Fibroblast of gingiva (primary cell): ENCODE results near the gene LENEP.

Experiments
- DNase-seq: peaks from one replicate; pipeline ENCODE4 v3.0.0-alpha.2; 2011; ENCODE audit warnings: low read depth

The LENEP gene

GRCh38 chr1:155011437-155012025 is 18.1 kb downstream of the LENEP start:
- no peak for DNase-seq

GRCh38 chr1:155012026-155012546 is 18.7 kb downstream of the LENEP start:
- DNase-seq: peak; percentile 86

GRCh38 chr1:155012776-155013602 is 19.6 kb downstream of the LENEP start:
- no peak for DNase-seq

- DNase-seq: no peak
These were observed 20.2 kb downstream of the LENEP start for GRCh38 chr1:155013632-155014031.

GRCh38 chr1:155014709-155015508 is 21.5 kb downstream of the LENEP start:
- no peak for DNase-seq

GRCh38 chr1:155015527-155016230 is 22.3 kb downstream of the LENEP start:
- no peak for DNase-seq

- no peak for DNase-seq
These were observed 22.9 kb downstream of the LENEP start for GRCh38 chr1:155016231-155016831.

GRCh38 chr1:155017041-155017945 is 23.9 kb downstream of the LENEP start:
- peak; percentile 85 for DNase-seq

GRCh38 chr1:155017946-155018316 is 24.5 kb downstream of the LENEP start:
- DNase-seq: no peak

- no peak for DNase-seq
These were observed 25.4 kb downstream of the LENEP start for GRCh38 chr1:155018617-155019348.

GRCh38 chr1:155019377-155020245 is 26.2 kb downstream of the LENEP start:
- no peak for DNase-seq

GRCh38 chr1:155022136-155022926 is 28.9 kb downstream of the LENEP start:
- DNase-seq: no peak

GRCh38 chr1:155022927-155023236 is 29.5 kb downstream of the LENEP start:
- no peak for DNase-seq

- DNase-seq: no peak
These were observed 30.2 kb downstream of the LENEP start for GRCh38 chr1:155023627-155024026.

GRCh38 chr1:155024315-155024714 is 30.9 kb downstream of the LENEP start:
- DNase-seq: no peak

- no peak for DNase-seq
These were observed 32.8 kb downstream of the LENEP start for GRCh38 chr1:155026154-155026553.

GRCh38 chr1:155026588-155026987 is 33.2 kb downstream of the LENEP start:
- no peak for DNase-seq
